ENCODE data around the gene APLP2.

Gene APLP2

GRCh38 chr11:130115218-130115617, 45.5 kb downstream of the APLP2 start:
- DNase-seq (ENCODE audit: low spot score): no peak
- TF ChIP-seq CTCF (IDR thresholded peaks at IDR 0.05; ENCODE audit: extremely low read depth, missing control alignments): no peak

GRCh38 chr11:130118165-130118564, 48.5 kb downstream of the APLP2 start:
- no peak for TF ChIP-seq CTCF (IDR thresholded peaks at IDR 0.05; ENCODE audit: extremely low read depth, missing control alignments)
- peak; percentile 69 for DNase-seq (ENCODE audit: low spot score)

GRCh38 chr11:130118636-130119387, 49.1 kb downstream of the APLP2 start:
- DNase-seq (ENCODE audit: low spot score): peak; percentile 39

GRCh38 chr11:130120045-130120444, 50.4 kb downstream of the APLP2 start:
- no peak for DNase-seq (ENCODE audit: low spot score)
- no peak for TF ChIP-seq CTCF (IDR thresholded peaks at IDR 0.05; ENCODE audit: extremely low read depth, missing control alignments)

More at GRCh38 chr11:130118636-130119387, 49.1 kb downstream of the APLP2 start:
- no peak for TF ChIP-seq CTCF (IDR thresholded peaks at IDR 0.05; ENCODE audit: extremely low read depth, missing control alignments)

GRCh38 chr11:130121445-130121978, 51.8 kb downstream of the APLP2 start:
- no peak for DNase-seq (ENCODE audit: low spot score)
- no peak for TF ChIP-seq CTCF (IDR thresholded peaks at IDR 0.05; ENCODE audit: extremely low read depth, missing control alignments)

- no peak for DNase-seq (ENCODE audit: low spot score)
- no peak for TF ChIP-seq CTCF (IDR thresholded peaks at IDR 0.05; ENCODE audit: extremely low read depth, missing control alignments)
Observed at GRCh38 chr11:130122141-130122575, 52.5 kb downstream of the APLP2 start.

GRCh38 chr11:130123414-130124040, 53.8 kb downstream of the APLP2 start:
- TF ChIP-seq CTCF (IDR thresholded peaks at IDR 0.05; ENCODE audit: extremely low read depth, missing control alignments): no peak
- DNase-seq (ENCODE audit: low spot score): no peak
